Uterus (tissue), 2 donors: ENCODE data around the gene ITIH1.

ENCODE experiments used
- CTCF ChIP-seq, 4 experiments: fragments of 200-600 bp in 2 of 4; fragments of 450-650 bp in 2 of 4; sonication (generic) in 2 of 4; IDR thresholded peaks; one replicate each; pipeline ENCODE4 v1.5.1; 2016 to 2019; ENCODE audit warnings: antibody characterized with exemption in 4 of 4, mild to moderate bottlenecking in 2 of 4, moderate library complexity in 1 of 4
- POLR2A ChIP-seq, 2 donors: fragments of 450-650 bp; IDR thresholded peaks; one replicate each; pipeline ENCODE4 v1.6.1; 2016; ENCODE audit warnings: antibody characterized with exemption in 2 of 2, mild to moderate bottlenecking in 1 of 2, moderate library complexity in 1 of 2

DNA sequence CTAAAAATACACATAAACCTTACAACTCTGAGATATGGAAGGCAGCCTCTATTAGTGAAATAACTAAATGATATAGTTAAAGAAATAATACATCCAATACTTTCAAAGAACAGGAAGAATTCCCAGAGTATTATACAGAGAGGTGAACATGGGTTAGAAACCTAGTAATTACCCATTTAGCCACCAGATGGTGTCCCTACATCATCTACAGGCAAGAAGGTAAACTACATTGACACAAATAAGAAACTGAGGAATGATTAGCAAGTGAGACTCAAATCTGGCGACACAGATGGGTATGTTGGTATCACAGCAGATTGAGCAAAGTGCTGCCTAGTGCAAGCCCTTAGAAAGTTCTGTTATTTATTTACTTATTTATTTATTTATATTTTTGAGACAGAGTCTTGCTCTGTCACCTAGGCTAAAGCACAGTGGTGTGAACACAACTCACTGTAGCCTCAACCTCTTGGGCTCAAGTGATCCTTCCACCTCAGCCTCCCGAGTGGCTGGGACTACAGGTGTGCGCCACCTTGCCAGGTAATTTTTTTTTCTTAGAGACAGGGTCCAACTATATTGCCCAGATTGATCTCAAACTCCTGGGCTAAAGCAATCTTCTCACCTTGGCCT is 34.9 kb upstream of the ITIH1 start:
- TF ChIP-seq CTCF (IDR thresholded peaks at IDR 0.05) = peak in 3 of 4 experiments; percentile 7 to 50 (median 28)
- TF ChIP-seq POLR2A (IDR thresholded peaks at IDR 0.05) = no peak
